CD8-positive, alpha-beta memory T cell (primary cell): Measurements from ENCODE around the gene NDUFAF8. TPM values are rescaled to one million over a fixed set of nuclear protein-coding genes. Genes with fewer than 3 reads are reported as not detected.

Experiments
- CTCF ChIA-PET: fragments of 350-600 bp; sonication (Branson Sonifier 250); formaldehyde crosslinking; loops from one replicate; lab custom pipeline; 2021; ENCODE audit warnings: antibody characterized with exemption; lab: Charles Lee
- POLR2A ChIA-PET: fragments of 350-600 bp; sonication (Branson Sonifier 250); formaldehyde crosslinking; loops from one replicate; lab custom pipeline; 2021; ENCODE audit warnings: antibody characterized with exemption; lab: Charles Lee
- DNase-seq, 5 donors: peaks; one replicate each; pipeline versions ENCODE4 v3.0.0 to v3.0.0-alpha.2; 2020 to 2022; ENCODE audit warnings: mixed read lengths in 1 of 5
- H3K27ac ChIP-seq: one replicate; pipeline ENCODE4 v1.7.0; 2013; ENCODE audit warnings: low read depth, mild to moderate bottlenecking, low read length, moderate library complexity
- H3K27me3 ChIP-seq: 2 replicates; pipeline ENCODE4 v1.7.0; 2013; ENCODE audit warnings: low read length, mild to moderate bottlenecking; ENCODE audit not compliant: insufficient read depth, poor library complexity, severe bottlenecking
- H3K36me3 ChIP-seq: 2 replicates; pipeline ENCODE4 v1.7.0; 2013; ENCODE audit warnings: mild to moderate bottlenecking, low read length, moderate library complexity; ENCODE audit not compliant: insufficient read depth
- H3K4me1 ChIP-seq: 2 replicates; pipeline ENCODE4 v1.7.0; 2013; ENCODE audit warnings: mild to moderate bottlenecking, low read length, moderate library complexity; ENCODE audit not compliant: insufficient read depth
- H3K4me3 ChIP-seq: 2 replicates; pipeline ENCODE4 v1.7.0; 2013; ENCODE audit warnings: mild to moderate bottlenecking, low read length
- H3K9me3 ChIP-seq: 2 replicates; pipeline ENCODE4 v1.7.0; 2013; ENCODE audit warnings: mild to moderate bottlenecking, low read length
- H3K27ac Mint-ChIP-seq, 8 donors: one replicate each; pipeline ENCODE4 v1.8.0; 2020 to 2021; ENCODE audit warnings: mixed read lengths in 8 of 8, mild to moderate bottlenecking in 6 of 8, inconsistent platforms in 3 of 8, moderate library complexity in 3 of 8
- H3K27me3 Mint-ChIP-seq, 2 donors: one replicate each; pipeline ENCODE4 v1.8.0; 2020 to 2021; ENCODE audit warnings: mixed read lengths in 2 of 2, mild to moderate bottlenecking in 1 of 2, moderate library complexity in 1 of 2
- H3K36me3 Mint-ChIP-seq, 3 donors: one replicate each; pipeline ENCODE4 v1.8.0; 2020 to 2021; ENCODE audit warnings: mixed read lengths in 3 of 3, inconsistent platforms in 1 of 3, mild to moderate bottlenecking in 1 of 3
- H3K4me1 Mint-ChIP-seq, 3 donors: one replicate each; pipeline ENCODE4 v1.8.0; 2020 to 2021; ENCODE audit warnings: mixed read lengths in 3 of 3, inconsistent platforms in 1 of 3, mild to moderate bottlenecking in 1 of 3
- H3K4me3 Mint-ChIP-seq, 7 donors: one replicate each; pipeline ENCODE4 v1.8.0; 2020 to 2021; ENCODE audit warnings: mixed read lengths in 7 of 7, mild to moderate bottlenecking in 6 of 7, moderate library complexity in 4 of 7, inconsistent platforms in 2 of 7
- H3K9me3 Mint-ChIP-seq, 5 donors: one replicate each; pipeline ENCODE4 v1.8.0; 2020 to 2022; ENCODE audit warnings: mixed read lengths in 5 of 5, mild to moderate bottlenecking in 3 of 5, moderate library complexity in 2 of 5, inconsistent platforms in 1 of 5
- polyA plus RNA-seq: library from polyadenylated mRNA; unstranded; fragments of 300-500 nt; fragmentation: Illumina TruSeq; gene quantifications from one replicate; pipeline ENCODE4 v1.2.3, GENCODE V29; 2021
- total RNA-seq, 2 experiments: library from RNA; stranded (reverse); gene quantifications; one replicate each; pipeline ENCODE4 v1.2.3, GENCODE V29; 2021

The NDUFAF8 gene
- total and polyA plus RNA-seq, 3 experiments from 2014 or later, result 76.4 to 138 (median 136) TPM

DNA sequence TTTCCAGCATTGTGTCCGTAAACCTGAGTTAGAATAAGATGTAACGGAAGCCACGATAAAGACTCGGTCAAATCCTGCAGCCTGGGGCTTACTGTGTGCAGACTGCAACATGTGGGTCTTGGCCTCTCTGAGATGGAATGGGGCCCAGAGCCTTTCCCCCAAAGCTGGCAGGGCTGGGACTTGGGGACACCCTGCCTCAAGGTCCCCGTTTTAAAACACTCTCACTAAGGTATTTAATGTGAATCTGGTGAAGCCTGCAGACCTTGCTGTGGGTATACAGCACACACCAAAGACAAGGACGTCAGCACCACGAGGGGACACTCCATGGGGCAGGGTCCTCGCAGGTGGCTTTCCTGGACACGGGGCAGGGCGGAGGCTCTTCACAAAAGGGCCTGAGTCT lies 2.1 kb downstream of the NDUFAF8 start:
- H3K4me1 ChIP-seq, result peaks cover 28% of the 10 kb centered on the region
- H3K4me3 ChIP-seq, result no peak overlapping the region
- no peak overlapping the region for H3K27ac ChIP-seq
- no peaks in the 10 kb centered on the region for H3K9me3 ChIP-seq
- Mint-ChIP-seq H3K36me3 (peaks cover 0 to 14% (median 0%) of the 10 kb centered on the region in 3 donors), H3K9me3 (no peaks in the 10 kb centered on the region), H3K4me1 (peaks cover 26 to 52% (median 34%) of the 10 kb centered on the region in 3 donors), H3K27ac (peak overlapping the region in 3 of 8 donors; percentile 75 to 89 (median 77)), H3K4me3 (peak overlapping the region in 6 of 7 donors; percentile 63 to 95 (median 90)), H3K27me3 (peaks cover 0 to 2% of the 10 kb centered on the region in 2 donors)
- POLR2A ChIA-PET, result no interaction called here
- H3K36me3 ChIP-seq, result no peaks in the 10 kb centered on the region
- no peaks in the 10 kb centered on the region for H3K27me3 ChIP-seq
- CTCF ChIA-PET, result interaction anchor here (1.0 kb wide), 1 partner anchor 11 kb away, joined by 3 read pairs; no protein-coding TSS in a partner anchor
- peak in 1 of 5 donors; percentile 15 for DNase-seq

GRCh38 chr17:81241648-81242420 lies 2.7 kb downstream of the NDUFAF8 start:
- Histone ChIP-seq H3K4me1 (peaks cover 25% of the 10 kb centered on the region), H3K4me3 (no peak overlapping the region), H3K27ac (no peak overlapping the region), H3K27me3 (no peaks in the 10 kb centered on the region), H3K9me3 (no peaks in the 10 kb centered on the region), H3K36me3 (no peaks in the 10 kb centered on the region)
- peak overlapping the region in 3 of 8 donors; percentile 11 to 79 (median 77) for H3K27ac Mint-ChIP-seq
- peak overlapping the region in 2 of 7 donors; percentile 49 to 89 for H3K4me3 Mint-ChIP-seq
- POLR2A ChIA-PET, result no interaction called here
- H3K36me3 Mint-ChIP-seq, result peaks cover 0 to 14% (median 0%) of the 10 kb centered on the region in 3 donors
- H3K4me1 Mint-ChIP-seq, result peaks cover 26 to 50% (median 33%) of the 10 kb centered on the region in 3 donors
- H3K9me3 Mint-ChIP-seq, result no peaks in the 10 kb centered on the region
- peak; percentile 43 to 70 (median 50) for DNase-seq
- CTCF ChIA-PET, result no interaction called here
- H3K27me3 Mint-ChIP-seq, result peaks cover 0 to 2% of the 10 kb centered on the region in 2 donors

GRCh38 chr17:81242421-81243332 lies 3.6 kb downstream of the NDUFAF8 start:
- H3K4me1 Mint-ChIP-seq, result peaks cover 19 to 42% (median 25%) of the 10 kb centered on the region in 3 donors
- H3K4me3 Mint-ChIP-seq, result peak overlapping the region in 4 of 7 donors; percentile 13 to 44 (median 28)
- no peaks in the 10 kb centered on the region for H3K9me3 Mint-ChIP-seq
- H3K27ac Mint-ChIP-seq, result peak overlapping the region in 3 of 8 donors; percentile 27 to 79 (median 77)
- Histone ChIP-seq H3K9me3 (no peaks in the 10 kb centered on the region), H3K27ac (no peak overlapping the region), H3K4me1 (peaks cover 16% of the 10 kb centered on the region), H3K27me3 (no peaks in the 10 kb centered on the region), H3K4me3 (no peak overlapping the region), H3K36me3 (no peaks in the 10 kb centered on the region)
- CTCF ChIA-PET, result interaction anchor here (0.7 kb wide), 1 partner anchor 20 kb away, joined by 3 read pairs; the partner anchor contains the start of gene CEP131
- peaks cover 0 to 2% of the 10 kb centered on the region in 2 donors for H3K27me3 Mint-ChIP-seq
- POLR2A ChIA-PET, result interaction anchor here (0.6 kb wide), 1 partner anchor 437 kb away, joined by 4 read pairs; no protein-coding TSS in a partner anchor
- peaks cover 0 to 14% (median 0%) of the 10 kb centered on the region in 3 donors for H3K36me3 Mint-ChIP-seq
- DNase-seq, result no peak

GRCh38 chr17:81243333-81243664 lies 4.2 kb downstream of the NDUFAF8 start:
- H3K4me3 Mint-ChIP-seq, result no peak overlapping the region
- peaks cover 14 to 36% (median 20%) of the 10 kb centered on the region in 3 donors for H3K4me1 Mint-ChIP-seq
- peaks cover 0 to 12% (median 0%) of the 10 kb centered on the region in 3 donors for H3K36me3 Mint-ChIP-seq
- peaks cover 0 to 2% of the 10 kb centered on the region in 2 donors for H3K27me3 Mint-ChIP-seq
- Histone ChIP-seq H3K4me3 (no peak overlapping the region), H3K27me3 (no peaks in the 10 kb centered on the region), H3K4me1 (peaks cover 10% of the 10 kb centered on the region), H3K36me3 (no peaks in the 10 kb centered on the region), H3K27ac (no peak overlapping the region), H3K9me3 (no peaks in the 10 kb centered on the region)
- ChIA-PET POLR2A (no interaction called here), CTCF (no interaction called here)
- H3K9me3 Mint-ChIP-seq, result no peaks in the 10 kb centered on the region
- no peak for DNase-seq
- H3K27ac Mint-ChIP-seq, result no peak overlapping the region

DNA sequence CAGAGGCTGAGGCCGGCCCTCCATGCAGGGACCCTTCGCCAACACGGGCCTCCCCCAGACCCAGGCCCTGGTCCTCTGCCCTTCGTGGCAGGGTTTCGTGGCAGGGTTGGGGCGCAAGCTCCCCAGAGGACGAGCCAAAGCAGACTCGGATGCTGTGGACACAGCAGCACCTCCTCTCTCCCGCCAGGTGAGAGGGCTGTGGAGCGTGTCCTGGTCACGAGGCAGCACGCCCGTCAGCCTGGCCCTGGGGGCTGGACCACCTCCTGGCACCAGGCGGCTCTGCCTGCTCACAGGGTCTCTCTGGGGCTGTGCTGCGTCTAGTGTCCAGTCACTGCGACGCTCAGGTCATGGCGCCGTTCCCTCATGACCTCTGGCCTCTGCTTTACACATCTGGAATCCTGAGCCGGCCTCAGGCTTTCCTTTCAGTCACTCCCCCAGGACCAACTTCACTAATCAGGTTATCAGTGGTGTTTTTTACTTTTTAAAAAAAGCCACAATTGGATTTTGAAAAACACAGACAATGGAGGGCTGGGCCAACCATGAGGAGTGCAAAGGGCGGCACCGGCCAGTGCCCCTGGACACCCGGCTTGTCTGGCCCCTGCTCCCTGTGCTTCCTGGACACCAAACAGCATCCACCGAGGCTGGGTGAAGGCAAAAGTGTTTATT lies 5.4 kb downstream of the NDUFAF8 start:
- Mint-ChIP-seq H3K4me1 (peaks cover 14 to 33% (median 19%) of the 10 kb centered on the region in 3 donors), H3K4me3 (peak overlapping the region in 1 of 7 donors; percentile 40)
- H3K9me3 ChIP-seq, result no peaks in the 10 kb centered on the region

GRCh38 chr17:81245024-81245664 lies 6.0 kb downstream of the NDUFAF8 start:
- H3K9me3 Mint-ChIP-seq, result no peaks in the 10 kb centered on the region
- H3K27ac Mint-ChIP-seq, result no peak overlapping the region
- Histone ChIP-seq H3K4me1 (peaks cover 4% of the 10 kb centered on the region), H3K4me3 (no peak overlapping the region), H3K36me3 (peaks cover 4% of the 10 kb centered on the region), H3K27ac (no peak overlapping the region), H3K27me3 (no peaks in the 10 kb centered on the region), H3K9me3 (no peaks in the 10 kb centered on the region)
- H3K27me3 Mint-ChIP-seq, result peaks cover 0 to 2% of the 10 kb centered on the region in 2 donors
- ChIA-PET POLR2A (interaction anchor here (0.6 to 1.0 kb wide), 2 partner anchors 22 to 112 kb away, joined by 3 read pairs; partner anchors contain the start of gene CEP131), CTCF (no interaction called here)
- no peak for DNase-seq
- H3K4me1 Mint-ChIP-seq, result peaks cover 11 to 27% (median 15%) of the 10 kb centered on the region in 3 donors
- H3K4me3 Mint-ChIP-seq, result peak overlapping the region in 1 of 7 donors; percentile 40
- H3K36me3 Mint-ChIP-seq, result peaks cover 0 to 11% (median 0%) of the 10 kb centered on the region in 3 donors

More for the DNA sequence above, 5.4 kb downstream of the NDUFAF8 start:
- H3K4me1 ChIP-seq, result peaks cover 9% of the 10 kb centered on the region
- ChIA-PET POLR2A (interaction anchor here (0.6 to 1.0 kb wide), 2 partner anchors 21 to 112 kb away, joined by 3 read pairs; partner anchors contain the start of gene CEP131), CTCF (no interaction called here)
- peaks cover 0 to 2% of the 10 kb centered on the region in 2 donors for H3K27me3 Mint-ChIP-seq
- H3K36me3 Mint-ChIP-seq, result peaks cover 0 to 9% (median 0%) of the 10 kb centered on the region in 3 donors
- no peak for DNase-seq
- H3K4me3 ChIP-seq, result no peak overlapping the region
- no peak overlapping the region for H3K27ac ChIP-seq
- H3K9me3 Mint-ChIP-seq, result no peaks in the 10 kb centered on the region
- H3K27me3 ChIP-seq, result no peaks in the 10 kb centered on the region
- no peak overlapping the region for H3K27ac Mint-ChIP-seq
- peaks cover under 1% of the 10 kb centered on the region for H3K36me3 ChIP-seq
